GOT3 (cell line): ENCODE data around the gene SYT17.

Source experiments
- DNase-seq: peaks from one replicate; lab custom pipeline; 2025; ENCODE audit warnings: mixed read lengths; lab: John Stamatoyannopoulos, UW

Gene SYT17

DNA sequence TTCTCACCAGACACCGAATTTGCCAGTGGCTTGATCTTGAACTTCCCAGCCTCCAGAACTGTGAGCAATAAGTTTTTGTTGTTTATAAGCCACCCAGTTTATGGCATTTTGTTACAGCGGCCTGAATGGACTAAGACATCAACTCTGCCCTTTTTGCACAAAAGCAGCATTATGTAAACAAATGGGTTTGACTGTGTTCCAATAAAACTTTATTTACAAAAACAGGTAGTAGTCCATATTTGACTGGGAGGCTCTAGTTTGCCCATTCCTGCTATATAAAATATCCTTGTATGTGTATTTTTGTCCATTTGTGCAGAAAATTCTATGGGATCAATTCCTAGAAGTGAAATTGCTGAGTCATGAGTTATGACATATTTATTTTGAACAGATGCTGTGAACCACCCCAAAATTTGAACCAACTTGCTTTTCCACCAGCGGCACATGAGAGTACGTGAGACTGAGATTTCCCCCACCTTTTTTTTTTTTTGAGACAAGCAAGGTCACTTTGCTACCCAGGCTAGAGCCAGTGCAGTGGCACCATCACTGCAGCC lies 96.2 kb downstream of the SYT17 start:
- no peak for DNase-seq

DNA sequence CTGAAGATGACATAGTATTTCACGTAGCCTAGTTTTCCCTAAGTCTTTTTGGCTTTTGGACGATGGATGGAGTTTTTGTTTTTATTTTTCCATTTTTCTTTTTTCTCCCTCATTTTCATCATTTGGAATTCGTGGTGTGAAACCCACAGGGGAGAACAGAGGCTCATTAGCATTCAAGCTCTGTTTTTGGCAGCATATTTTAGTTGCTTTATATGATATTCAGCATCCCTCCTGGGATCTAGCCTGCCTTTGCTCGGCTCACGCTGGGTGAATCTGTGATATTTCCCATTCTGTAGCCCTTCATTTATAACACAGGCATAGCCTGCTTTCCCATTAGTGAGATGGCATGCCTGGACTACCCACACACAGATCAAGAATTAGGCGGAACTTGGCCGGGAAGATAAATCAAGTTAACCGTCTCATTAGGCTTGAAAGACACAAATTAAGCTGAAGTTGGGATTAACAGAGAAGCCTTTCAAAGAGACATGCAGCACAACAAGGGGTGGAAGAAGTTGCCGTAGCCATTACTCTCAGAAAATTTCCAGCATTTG lies 97.4 kb downstream of the SYT17 start:
- DNase-seq, result no peak

DNA sequence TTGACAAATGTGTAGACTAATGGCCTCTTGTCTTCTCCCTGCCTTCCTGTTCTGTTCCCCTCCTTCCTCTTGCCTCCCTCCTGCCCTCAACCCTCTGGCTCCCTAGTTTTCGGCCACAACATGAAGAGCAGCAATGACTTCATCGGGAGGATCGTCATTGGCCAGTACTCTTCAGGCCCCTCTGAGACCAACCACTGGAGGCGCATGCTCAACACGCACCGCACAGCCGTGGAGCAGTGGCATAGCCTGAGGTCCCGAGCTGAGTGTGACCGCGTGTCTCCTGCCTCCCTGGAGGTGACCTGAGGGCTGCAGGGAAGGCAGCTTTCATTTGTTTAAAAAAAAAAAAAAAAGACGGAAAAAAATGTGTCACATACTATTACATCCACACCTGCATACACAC lies 98.7 kb downstream of the SYT17 start:
- DNase-seq, result no peak

DNA sequence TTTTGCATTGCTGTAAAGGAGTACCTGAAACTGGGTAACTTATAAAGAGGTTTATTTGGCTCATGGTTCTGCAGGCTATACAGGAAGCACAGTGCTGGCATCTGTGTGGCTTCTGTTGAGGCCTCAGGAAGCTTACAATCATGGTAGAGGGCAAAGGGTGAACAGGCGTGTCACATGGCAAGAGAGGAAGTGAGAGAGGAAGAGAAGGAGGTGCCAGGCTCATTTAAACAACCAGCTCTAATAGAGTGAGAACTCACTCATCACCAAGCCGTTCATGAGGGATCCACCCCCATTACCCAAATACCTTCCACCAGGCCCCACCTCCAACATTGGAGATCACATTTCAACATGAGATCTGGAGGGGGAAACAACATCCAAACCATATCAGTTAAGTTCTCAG lies 101.1 kb downstream of the SYT17 start:
- no peak for DNase-seq

DNA sequence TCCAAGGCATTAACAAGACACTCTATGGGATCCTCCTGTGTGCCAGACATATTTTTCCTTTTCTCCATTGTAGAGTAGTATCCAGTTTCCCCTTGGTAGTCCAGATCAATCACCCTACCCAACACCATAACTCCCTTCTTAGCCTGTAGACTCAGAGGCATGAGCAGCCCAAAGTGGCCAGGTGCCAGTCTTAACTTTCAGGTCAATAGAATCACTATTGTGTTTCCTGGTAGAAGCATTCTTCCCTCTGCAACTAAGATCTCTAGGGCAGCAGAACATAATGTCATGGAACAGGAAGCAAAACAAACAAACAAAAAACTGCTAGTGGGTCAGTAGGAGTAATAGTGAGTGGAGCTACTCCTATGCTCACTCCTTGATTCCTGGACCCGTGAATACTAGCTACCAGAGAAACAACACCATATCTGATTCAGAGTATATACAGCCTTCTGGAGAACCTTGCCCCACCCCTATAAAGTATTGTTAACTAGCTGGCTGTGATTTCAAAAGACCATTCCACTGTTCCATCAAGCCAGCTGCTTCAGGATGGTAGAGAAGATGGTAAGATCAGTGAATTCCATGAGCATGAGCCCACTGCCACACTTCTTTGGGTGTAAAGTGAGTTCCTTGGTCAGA lies 106.2 kb downstream of the SYT17 start:
- no peak for DNase-seq

DNA sequence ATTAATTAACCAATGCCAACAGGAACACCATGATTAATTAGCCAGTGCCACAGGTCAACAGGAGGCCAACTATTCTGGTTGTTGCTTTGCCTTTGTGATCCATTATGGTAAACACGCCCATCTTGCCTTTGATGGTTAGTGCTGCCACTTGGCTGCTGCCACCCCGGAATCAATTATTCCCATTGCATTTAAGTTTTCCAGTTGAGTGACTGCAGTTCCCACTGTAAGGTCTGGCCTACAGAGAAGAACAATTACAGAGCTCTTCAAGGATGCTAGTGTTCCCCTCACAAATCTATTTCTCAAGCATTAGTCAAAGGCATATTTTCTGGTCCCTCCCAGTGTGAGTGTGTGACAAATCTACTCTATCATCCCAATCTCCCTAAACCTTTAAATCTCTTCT lies 110.4 kb downstream of the SYT17 start:
- DNase-seq, result no peak

DNA sequence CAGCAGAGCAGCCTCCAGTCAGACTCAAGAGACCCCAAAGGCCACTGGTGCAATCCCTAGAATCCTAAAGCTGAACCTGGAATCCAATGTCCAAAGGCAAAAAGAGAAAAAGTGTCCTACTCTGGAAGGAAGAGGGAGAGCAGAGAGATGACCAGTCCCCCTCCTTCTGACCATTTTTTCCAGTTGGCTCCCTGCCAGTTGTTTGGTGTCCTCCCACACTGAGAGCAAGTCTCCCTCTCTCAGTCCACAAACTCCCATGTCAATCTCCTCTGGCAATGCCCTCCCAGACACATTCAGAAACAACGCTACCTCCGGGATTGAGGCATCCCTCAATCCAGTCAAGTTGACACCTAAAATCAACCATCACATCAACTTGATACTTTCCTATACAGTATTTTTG lies 113.2 kb downstream of the SYT17 start:
- DNase-seq, result no peak

DNA sequence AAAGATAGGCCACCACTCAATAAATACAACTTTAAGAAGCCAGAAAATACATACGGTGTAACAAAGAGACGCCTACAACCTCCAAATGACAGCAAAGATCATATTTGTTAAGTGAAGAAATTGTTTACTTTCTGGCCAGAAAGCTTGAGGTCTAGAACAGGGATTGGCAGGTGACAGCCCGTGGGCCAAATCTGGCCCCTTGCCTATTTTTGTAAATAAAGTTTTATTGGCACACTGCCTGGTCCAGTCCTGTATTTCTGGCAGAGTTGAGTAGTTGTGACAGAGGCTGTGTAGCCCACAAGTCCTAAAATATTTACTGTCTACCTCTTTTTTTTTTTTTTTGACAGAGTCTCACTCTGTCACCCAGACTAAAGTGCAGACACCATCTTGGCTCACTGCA lies 114.1 kb downstream of the SYT17 start:
- DNase-seq, result no peak

DNA sequence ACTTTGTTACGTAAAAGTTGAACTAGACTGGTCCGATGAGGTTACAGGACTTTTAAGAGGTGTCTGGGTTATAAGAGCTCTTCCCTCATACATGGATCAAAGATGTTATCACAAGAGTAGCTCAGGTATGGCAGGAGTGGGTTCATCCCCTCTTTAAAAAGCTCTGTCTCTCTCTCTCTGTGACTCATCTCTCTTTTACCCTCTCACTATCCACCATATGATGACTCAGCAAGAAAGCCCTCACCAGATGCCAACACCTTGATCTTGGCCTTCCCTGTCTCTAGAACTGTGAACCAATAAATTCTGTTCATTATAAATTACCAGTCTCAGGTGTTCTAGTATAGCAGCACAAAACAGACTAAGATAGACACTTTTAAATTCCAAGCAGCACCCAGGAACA lies 115.6 kb downstream of the SYT17 start:
- DNase-seq, result no peak

DNA sequence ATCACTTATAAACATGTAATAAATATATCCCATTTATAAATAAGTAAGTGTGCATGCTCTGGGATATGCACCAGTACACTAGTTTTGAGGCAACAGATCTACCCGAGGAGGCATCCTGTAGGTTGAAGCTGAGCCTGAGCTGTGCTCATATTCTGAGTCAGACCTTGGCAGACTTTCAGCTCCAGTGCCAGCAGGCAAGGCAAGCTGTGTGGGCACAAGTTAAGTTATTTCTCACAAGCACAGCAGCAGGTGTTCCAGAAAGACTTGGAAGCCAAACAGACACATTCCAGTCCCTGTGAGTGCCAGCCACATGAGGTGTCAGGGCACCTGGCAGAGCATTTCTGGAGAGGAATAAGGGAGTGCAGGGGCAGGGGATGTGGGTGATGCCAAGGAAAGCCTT lies 116.2 kb downstream of the SYT17 start:
- peak; percentile 12 for DNase-seq

DNA sequence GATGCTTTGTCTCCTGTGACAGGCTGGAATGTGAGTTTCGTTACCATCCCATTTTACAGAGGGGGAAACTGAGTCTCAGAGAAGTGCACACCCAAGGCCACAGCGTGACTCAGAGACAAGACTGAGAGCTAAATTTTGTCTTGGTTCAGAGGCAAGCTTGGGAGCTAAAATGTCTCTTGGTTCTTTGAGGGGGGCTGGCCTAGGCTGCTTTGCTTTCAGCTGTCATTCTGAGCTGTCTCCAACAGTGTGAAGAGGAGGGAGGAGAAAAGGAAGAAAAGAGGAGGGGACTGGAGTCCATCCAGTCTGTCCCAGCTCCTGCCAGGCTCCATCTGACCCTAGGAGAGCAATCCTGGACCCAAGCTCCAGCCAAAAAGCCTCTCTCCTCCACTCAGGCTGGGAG lies 117.4 kb downstream of the SYT17 start, which contains the start of gene CLEC19A:
TSS of gene CLEC19A (plus strand) at position 301 of the 400 bp plus-strand sequence. CDS start 121 bp downstream, outside the sequence.
- DNase-seq, result no peak

DNA sequence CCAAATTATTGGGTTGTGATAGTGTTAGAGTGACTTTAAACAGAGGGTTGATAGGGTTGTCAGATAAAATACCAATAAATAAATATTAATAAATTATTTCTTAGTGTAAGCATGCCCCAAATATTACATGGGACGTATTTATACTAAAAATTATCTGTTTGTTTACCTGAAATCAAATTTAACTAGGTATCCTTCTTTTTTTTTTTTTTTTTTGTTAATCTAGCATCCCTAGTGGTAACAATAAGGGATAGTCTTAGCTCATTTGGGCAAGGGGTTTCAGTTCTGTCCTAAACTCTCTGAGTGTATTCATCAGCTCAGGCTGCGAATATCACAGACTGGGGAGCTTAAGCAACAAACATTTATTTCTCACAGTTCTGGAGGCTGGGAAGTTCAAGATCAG lies 118.8 kb downstream of the SYT17 start:
- DNase-seq, result no peak

DNA sequence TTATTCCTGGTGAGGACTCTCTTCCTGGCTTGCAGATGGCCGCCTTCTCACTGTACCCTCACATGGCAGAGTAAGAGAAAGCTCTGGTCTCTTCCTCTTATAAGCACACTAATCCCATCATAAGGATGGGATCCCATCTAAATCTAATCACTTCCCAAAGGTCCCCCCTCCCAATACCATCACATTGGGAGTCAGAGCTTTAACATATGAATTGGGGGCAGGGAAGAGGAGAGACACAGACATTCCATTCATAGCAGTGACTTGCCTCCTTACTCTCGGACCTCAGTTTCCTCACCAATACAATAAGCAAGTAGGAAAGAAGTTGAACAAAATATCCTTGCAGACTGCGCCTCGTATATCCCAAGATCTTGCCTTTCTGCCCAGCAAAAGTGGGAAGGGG lies 119.2 kb downstream of the SYT17 start:
- no peak for DNase-seq

DNA sequence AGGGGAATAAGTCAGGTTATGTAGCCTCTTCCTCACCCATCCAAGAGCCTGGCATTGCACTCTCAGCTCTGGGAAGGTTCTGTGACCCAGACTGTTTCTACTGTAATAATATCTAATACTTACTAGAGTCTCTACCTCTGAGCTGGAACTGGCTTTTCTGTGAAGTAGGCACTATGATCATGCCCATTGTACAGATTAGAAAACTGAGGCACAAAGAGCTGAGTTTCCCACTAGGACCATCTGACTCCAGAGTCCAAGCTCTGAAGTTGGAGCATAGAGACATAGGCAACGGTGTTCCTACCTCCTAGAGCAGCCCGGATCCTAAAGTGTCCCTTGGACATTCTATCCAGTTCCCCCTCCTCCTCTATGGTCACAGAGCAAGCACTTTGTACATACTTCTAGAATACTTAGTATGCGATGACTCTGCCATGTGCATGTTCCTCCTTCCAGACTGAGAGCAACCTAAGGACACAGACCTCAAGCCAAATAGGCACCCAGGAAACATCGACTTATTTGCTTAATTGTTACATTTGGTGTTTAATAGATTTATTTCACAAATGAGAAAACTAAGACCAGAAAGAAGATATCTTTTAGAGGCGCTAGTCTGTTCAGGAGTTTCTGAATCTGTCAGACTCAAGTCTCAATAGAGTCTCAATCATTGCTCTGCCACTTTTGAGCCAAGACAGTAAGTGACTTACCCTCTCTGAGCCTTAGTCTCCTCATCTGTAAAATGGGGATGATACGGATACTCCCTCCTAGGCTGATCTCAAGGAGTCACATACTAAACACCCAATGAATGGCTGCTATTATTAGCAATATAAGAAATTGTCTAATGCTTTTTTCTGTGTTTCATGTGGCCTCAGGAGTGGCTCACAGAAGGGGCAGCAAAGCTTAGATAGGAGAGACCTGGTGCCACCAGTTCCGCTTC lies 121.1 kb downstream of the SYT17 start:
- DNase-seq, result no peak

DNA sequence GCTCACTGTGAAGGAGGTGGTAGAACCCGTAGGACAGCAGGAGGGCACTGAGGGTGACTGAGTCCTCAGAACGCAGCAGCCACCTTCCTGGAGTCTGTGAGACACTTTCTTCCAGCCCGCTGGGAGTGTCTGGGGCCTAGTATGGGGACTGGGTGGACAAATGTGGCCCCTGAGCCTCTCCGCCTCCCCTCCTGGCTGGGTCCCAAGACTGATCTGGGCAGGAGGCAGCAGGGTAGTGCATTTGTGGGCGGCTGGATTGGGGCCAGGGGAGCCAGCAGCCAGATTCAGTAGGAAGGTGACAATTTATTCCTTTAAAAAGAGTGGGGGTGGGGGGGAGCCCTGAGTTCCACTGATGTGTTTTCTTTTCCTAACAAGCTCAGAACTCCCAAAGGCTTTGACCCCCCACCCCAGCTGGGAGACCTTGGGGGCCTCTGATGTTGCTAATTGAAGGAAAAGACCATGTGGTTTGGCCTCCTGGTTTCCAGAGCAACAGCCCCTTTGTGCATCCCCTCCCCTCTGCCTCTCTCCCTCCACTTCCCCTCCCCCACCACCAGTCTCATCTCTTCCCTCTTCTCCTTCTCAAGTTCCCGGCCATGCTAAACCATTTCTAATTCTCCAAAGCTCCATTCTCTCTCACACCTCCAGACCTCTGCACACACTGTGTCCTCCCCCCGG lies 121.9 kb downstream of the SYT17 start:
- no peak for DNase-seq

DNA sequence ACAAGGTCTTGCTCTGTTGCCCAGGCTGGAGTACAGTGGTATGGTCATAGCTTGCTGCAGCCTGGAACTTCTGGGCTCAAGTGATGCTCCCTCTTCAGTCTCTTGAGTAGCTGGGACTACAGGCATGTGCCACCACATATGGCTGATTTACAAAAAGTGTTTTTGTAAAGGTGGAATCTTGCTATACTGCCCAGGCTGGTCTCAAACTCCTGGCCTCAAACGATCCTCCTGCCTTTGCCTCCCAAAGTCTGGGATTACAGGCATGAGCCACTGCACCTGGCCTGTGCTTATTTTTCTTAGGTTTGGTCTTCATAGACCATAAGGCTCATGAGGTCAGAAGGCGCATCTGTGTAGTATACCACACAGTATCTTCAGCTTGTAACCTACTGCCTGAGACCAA lies 122.8 kb downstream of the SYT17 start:
- no peak for DNase-seq

DNA sequence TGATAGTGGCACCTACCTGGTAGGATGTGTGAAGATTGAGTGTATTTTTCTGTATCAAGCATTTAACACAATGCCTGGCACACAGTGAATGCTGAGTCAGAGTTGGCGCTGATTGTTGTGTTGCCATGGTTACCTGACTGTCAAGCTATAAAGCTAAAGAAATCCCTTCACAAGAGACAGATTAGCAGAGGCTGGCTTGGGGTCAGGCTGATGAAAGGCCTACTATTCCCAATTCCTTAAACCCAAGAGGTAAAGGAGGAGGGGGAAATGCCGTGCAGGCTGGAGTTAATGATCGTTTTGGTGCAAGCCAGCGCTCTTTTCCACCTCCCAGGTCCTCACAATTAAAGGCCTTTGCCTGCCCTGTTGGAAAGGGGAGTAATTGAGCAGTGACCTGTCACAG lies 123.4 kb downstream of the SYT17 start:
- no peak for DNase-seq

DNA sequence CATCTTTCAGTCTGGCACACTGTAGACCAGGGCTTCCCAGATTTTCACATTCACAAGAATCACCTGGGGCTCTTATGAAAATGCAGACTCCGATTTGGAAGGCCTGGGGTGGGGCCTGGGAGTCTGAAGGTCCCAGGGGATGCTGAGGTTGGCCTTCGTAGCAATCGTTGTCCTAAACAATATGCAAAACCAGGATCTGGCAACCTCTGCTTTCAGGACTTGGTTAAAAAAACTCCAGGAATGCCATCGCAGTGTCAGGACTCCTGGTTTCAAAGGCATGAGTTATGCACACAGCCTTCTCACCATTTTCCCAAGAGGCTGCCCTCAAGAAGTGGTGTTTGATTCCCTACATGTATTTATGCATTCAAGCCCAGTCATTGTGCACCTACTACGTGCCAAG lies 124.1 kb downstream of the SYT17 start:
- no peak for DNase-seq

DNA sequence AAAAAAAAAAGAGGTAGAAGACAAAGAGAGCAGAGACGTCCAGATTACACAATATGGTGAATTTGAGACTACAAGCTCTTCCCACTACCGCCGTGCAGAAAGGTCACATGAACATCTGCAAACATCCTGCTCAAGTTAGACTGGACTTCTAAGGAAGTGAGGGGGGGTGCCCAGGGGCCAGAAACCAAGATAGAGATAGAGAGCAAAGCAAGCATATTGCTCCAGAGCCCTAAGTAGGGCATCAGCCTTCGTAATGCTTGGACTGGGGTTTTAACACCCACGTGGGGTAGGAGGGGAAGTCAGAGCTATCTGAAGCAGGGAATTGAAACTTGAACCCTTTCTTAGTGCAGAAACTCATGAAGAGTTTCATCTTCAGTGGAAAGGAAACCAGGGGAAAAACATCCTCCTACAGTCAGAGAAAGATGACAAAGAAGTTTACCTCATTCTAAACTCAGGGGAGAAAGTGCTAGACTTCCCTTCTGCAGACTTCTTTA lies 126.2 kb downstream of the SYT17 start:
- no peak for DNase-seq

DNA sequence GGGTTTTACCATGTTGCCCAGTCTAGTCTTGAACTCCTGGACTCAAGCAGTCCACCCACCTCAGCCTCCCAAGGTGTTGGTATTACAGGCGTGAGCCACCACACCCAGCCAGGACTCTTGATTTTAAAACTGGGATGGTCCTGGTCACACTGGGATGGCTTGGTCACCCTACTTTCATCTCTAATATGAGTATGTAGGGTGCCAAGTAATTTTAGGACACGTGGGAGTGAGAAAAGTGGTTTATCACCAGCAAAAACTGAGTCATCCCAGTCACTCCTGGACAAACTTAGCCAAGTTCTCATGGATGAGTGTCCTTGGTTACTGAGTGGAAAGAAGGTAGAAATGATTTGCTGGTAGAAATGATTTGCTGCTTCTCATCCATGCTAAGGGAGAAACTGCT lies 127.4 kb downstream of the SYT17 start:
- DNase-seq, result no peak

DNA sequence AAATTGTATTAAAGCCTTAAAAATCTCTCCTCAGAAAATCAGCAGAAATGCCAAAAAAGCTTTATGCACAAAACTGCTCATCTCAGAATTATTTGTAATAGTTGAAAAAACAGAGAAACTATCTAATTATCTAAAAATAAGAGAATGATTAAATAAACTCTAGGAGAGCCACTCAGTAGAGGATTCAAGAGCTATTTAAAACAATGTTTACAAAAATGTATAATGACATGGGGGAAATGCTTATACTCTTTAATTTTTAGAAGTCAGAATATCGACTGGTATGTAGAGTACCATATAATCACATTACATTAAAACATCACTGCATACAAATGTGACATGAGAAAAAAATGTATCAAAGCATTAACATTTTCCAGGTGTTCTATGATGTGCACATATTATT lies 129.4 kb downstream of the SYT17 start:
- DNase-seq, result no peak

DNA sequence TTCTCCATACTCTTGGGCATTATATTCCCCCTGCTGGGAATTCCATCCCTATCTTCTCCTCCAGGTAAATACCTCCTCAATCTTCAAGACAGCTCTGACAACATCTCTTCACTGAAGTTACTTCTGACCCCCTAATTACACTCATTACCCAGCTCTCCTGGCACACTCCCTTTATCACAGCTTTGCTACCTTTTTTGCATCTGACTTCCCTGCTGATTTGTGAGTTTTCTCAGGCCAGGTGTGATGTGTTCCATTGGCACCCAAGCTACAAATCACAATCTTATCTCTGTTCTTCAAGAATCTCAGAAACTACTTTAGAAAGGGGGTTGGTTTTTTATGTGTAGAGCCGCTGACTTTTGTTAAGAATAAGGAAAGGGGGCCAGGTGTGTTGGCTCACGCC lies 131.5 kb downstream of the SYT17 start:
- DNase-seq, result no peak
